NCI-H2227 (cell line): ENCODE results near the gene FAM13A.

Source experiments
- DNase-seq: peaks from one replicate; lab custom pipeline; 2025; ENCODE audit not compliant: unreplicated experiment; lab: John Stamatoyannopoulos, UW

Gene FAM13A

GRCh38 chr4:88818631-88819470 is 238.1 kb downstream of the FAM13A start:
- peak; percentile 42 for DNase-seq

GRCh38 chr4:88817740-88818139 is 239.2 kb downstream of the FAM13A start:
- DNase-seq: no peak

- no peak for DNase-seq
Measured at GRCh38 chr4:88816360-88816759, 240.6 kb downstream of the FAM13A start.

GRCh38 chr4:88814043-88814617 is 242.9 kb downstream of the FAM13A start:
- DNase-seq: no peak

- no peak for DNase-seq
Measured at GRCh38 chr4:88813013-88813412, 244.0 kb downstream of the FAM13A start.

- no peak for DNase-seq
Measured at GRCh38 chr4:88812420-88812819, 244.6 kb downstream of the FAM13A start.

GRCh38 chr4:88811904-88812303 is 245.1 kb downstream of the FAM13A start:
- DNase-seq: no peak

- DNase-seq: no peak
Measured at GRCh38 chr4:88810325-88810724, 246.7 kb downstream of the FAM13A start.

- DNase-seq: no peak
Measured at GRCh38 chr4:88809576-88810219, 247.3 kb downstream of the FAM13A start.

- DNase-seq: no peak
Measured at GRCh38 chr4:88809101-88809500, 247.9 kb downstream of the FAM13A start.

GRCh38 chr4:88807499-88807898 is 249.5 kb downstream of the FAM13A start:
- no peak for DNase-seq

GRCh38 chr4:88804234-88804633 is 252.8 kb downstream of the FAM13A start:
- no peak for DNase-seq

GRCh38 chr4:88803600-88804096 is 253.3 kb downstream of the FAM13A start:
- no peak for DNase-seq

- no peak for DNase-seq
Measured at GRCh38 chr4:88802585-88803286, 254.2 kb downstream of the FAM13A start.

GRCh38 chr4:88802138-88802537 is 254.8 kb downstream of the FAM13A start:
- no peak for DNase-seq

GRCh38 chr4:88799900-88800299 is 257.1 kb downstream of the FAM13A start:
- DNase-seq: no peak

GRCh38 chr4:88797725-88798124 is 259.3 kb downstream of the FAM13A start:
- no peak for DNase-seq

- no peak for DNase-seq
Measured at GRCh38 chr4:88796545-88796944, 260.4 kb downstream of the FAM13A start.

- no peak for DNase-seq
Measured at GRCh38 chr4:88794952-88795351, 262.0 kb downstream of the FAM13A start.

GRCh38 chr4:88794087-88794690 is 262.8 kb downstream of the FAM13A start:
- DNase-seq: no peak

- no peak for DNase-seq
Measured at GRCh38 chr4:88793475-88793874, 263.5 kb downstream of the FAM13A start.
